ENCODE results near the gene SLC24A3.

DNA sequence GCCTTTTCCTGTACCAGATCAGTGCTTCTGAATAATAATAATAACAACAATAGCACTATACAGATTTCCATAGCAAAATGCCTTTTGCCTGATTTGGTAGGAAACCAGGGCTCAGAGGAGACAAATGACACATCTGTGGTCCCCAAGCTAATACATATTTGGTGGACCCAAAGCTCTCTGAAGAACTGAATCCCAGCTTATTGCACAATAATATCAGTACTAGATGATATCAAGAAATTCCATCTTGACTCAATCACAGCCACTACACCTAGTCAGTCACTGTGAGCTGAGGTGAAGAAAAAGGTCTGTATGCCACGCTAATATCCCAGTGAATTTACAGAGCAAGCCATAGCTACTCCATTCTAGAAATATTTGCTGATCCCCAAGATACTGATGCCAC is 275.0 kb downstream of the SLC24A3 start:
- TF ChIP-seq CTCF (IDR thresholded peaks at IDR 0.05) (no peak), POLR2A (IDR thresholded peaks at IDR 0.05) (no peak)
